Measurements from ENCODE around the gene SLC22A3. TPM values are rescaled to one million over a fixed set of nuclear protein-coding genes. Genes with fewer than 3 reads are reported as not detected.

Gene SLC22A3
- total RNA-seq, 1 donor from 2014 or later: 1.7 TPM

- TF ChIP-seq CTCF (IDR thresholded peaks at IDR 0.05; ENCODE audit: unreplicated experiment): no peak
- Mint-ChIP-seq H3K4me3 (ENCODE audit: low read depth) (no peak overlapping the region), H3K4me1 (ENCODE audit: low read depth) (peaks cover 7% of the 10 kb centered on the region), H3K9me3 (ENCODE audit: low read depth) (no peaks in the 10 kb centered on the region), H3K36me3 (ENCODE audit: insufficient read depth) (no peaks in the 10 kb centered on the region), H3K27me3 (peaks cover 39% of the 10 kb centered on the region), H3K27ac (no peak overlapping the region)
- no peak for DNase-seq (ENCODE audit: low spot score, unreplicated experiment)
Measured at GRCh38 chr6:160344271-160344670, 3.9 kb upstream of the SLC22A3 start.

GRCh38 chr6:160347259-160348222 lies 637 bp upstream of the SLC22A3 start:
- Mint-ChIP-seq H3K27ac (no peak overlapping the region), H3K27me3 (peaks cover 66% of the 10 kb centered on the region), H3K36me3 (ENCODE audit: insufficient read depth) (no peaks in the 10 kb centered on the region), H3K9me3 (ENCODE audit: low read depth) (no peaks in the 10 kb centered on the region), H3K4me3 (ENCODE audit: low read depth) (peak overlapping the region; percentile 46), H3K4me1 (ENCODE audit: low read depth) (peaks cover 7% of the 10 kb centered on the region)
- DNase-seq (ENCODE audit: low spot score, unreplicated experiment): no peak
- TF ChIP-seq CTCF (IDR thresholded peaks at IDR 0.05; ENCODE audit: unreplicated experiment): no peak

GRCh38 chr6:160349020-160349441 lies 853 bp downstream of the SLC22A3 start:
- Mint-ChIP-seq H3K9me3 (ENCODE audit: low read depth) (no peaks in the 10 kb centered on the region), H3K27me3 (peaks cover 69% of the 10 kb centered on the region), H3K4me3 (ENCODE audit: low read depth) (peak overlapping the region; percentile 66), H3K36me3 (ENCODE audit: insufficient read depth) (no peaks in the 10 kb centered on the region), H3K4me1 (ENCODE audit: low read depth) (peaks cover 5% of the 10 kb centered on the region), H3K27ac (no peak overlapping the region)
- no peak for DNase-seq (ENCODE audit: low spot score, unreplicated experiment)
- peak; percentile 4 for TF ChIP-seq CTCF (IDR thresholded peaks at IDR 0.05; ENCODE audit: unreplicated experiment)

- no peak for DNase-seq (ENCODE audit: low spot score, unreplicated experiment)
- Mint-ChIP-seq H3K9me3 (ENCODE audit: low read depth) (no peaks in the 10 kb centered on the region), H3K27ac (no peak overlapping the region), H3K36me3 (ENCODE audit: insufficient read depth) (no peaks in the 10 kb centered on the region), H3K4me1 (ENCODE audit: low read depth) (peaks cover 5% of the 10 kb centered on the region), H3K4me3 (ENCODE audit: low read depth) (peak overlapping the region; percentile 44), H3K27me3 (peaks cover 65% of the 10 kb centered on the region)
- TF ChIP-seq CTCF (IDR thresholded peaks at IDR 0.05; ENCODE audit: unreplicated experiment): no peak
Measured at GRCh38 chr6:160349814-160350350, 1.7 kb downstream of the SLC22A3 start.

GRCh38 chr6:160353950-160354496 lies 5.8 kb downstream of the SLC22A3 start:
- TF ChIP-seq CTCF (IDR thresholded peaks at IDR 0.05; ENCODE audit: unreplicated experiment): no peak
- Mint-ChIP-seq H3K27me3 (peaks cover 40% of the 10 kb centered on the region), H3K4me1 (ENCODE audit: low read depth) (peaks cover 18% of the 10 kb centered on the region), H3K9me3 (ENCODE audit: low read depth) (no peaks in the 10 kb centered on the region), H3K4me3 (ENCODE audit: low read depth) (no peak overlapping the region), H3K36me3 (ENCODE audit: insufficient read depth) (no peaks in the 10 kb centered on the region), H3K27ac (no peak overlapping the region)
- no peak for DNase-seq (ENCODE audit: low spot score, unreplicated experiment)

All from progenitor cell of endocrine pancreas (in vitro differentiated cells).